ENCODE data around the gene ARRB1.

DNA sequence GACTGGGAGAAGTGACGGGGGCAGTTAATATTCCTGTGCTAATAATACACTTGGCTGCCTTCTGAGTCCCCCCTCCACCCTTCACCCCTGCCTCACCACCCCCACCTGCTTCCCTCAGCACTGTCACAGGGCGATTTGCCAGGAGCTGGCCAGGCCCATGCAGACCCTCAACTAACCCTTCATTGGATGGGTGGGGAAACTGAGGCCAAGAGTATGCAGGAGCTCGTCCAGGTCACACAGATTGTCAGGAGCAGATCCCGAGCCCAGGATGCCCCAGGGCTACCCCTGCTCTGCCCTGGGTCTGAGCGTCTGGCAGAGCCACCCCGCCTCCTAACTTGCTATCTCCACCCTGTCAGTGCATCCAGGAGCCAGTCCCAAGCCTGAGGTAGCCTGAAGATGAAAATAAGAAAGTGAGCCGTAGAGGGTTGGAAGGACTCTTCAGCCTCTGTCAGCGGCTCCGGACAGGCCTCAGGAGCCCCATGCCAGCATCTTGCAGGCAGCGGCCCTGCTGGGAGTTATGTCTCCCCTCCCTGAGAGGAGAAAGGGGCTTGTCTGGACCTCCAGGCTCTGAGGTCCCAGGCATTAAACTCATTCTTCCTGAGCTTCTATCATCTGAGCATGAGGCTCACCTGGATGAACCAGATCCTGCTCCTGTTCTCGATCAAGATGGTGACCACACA is 104.7 kb downstream of the ARRB1 start:
- TF ChIP-seq NRF1 (IDR thresholded peaks at IDR 0.05; ENCODE audit: low read depth, low read length) (no peak), POLR2AphosphoS5 (IDR thresholded peaks at IDR 0.05; ENCODE audit: low read depth, low read length) (no peak), JUND (IDR thresholded peaks at IDR 0.05) (no peak), YY1 (IDR thresholded peaks at IDR 0.05; ENCODE audit: low read depth) (no peak)
- TF ChIP-seq, protein P1, sequence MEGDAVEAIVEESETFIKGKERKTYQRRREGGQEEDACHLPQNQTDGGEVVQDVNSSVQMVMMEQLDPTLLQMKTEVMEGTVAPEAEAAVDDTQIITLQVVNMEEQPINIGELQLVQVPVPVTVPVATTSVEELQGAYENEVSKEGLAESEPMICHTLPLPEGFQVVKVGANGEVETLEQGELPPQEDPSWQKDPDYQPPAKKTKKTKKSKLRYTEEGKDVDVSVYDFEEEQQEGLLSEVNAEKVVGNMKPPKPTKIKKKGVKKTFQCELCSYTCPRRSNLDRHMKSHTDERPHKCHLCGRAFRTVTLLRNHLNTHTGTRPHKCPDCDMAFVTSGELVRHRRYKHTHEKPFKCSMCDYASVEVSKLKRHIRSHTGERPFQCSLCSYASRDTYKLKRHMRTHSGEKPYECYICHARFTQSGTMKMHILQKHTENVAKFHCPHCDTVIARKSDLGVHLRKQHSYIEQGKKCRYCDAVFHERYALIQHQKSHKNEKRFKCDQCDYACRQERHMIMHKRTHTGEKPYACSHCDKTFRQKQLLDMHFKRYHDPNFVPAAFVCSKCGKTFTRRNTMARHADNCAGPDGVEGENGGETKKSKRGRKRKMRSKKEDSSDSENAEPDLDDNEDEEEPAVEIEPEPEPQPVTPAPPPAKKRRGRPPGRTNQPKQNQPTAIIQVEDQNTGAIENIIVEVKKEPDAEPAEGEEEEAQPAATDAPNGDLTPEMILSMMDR (IDR thresholded peaks at IDR 0.05), result no peak
- TF ChIP-seq, protein P2, sequence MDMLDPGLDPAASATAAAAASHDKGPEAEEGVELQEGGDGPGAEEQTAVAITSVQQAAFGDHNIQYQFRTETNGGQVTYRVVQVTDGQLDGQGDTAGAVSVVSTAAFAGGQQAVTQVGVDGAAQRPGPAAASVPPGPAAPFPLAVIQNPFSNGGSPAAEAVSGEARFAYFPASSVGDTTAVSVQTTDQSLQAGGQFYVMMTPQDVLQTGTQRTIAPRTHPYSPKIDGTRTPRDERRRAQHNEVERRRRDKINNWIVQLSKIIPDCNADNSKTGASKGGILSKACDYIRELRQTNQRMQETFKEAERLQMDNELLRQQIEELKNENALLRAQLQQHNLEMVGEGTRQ (IDR thresholded peaks at IDR 0.05; ENCODE audit: borderline replicate concordance, low read depth, low read length), result no peak
- TF ChIP-seq, protein P3, sequence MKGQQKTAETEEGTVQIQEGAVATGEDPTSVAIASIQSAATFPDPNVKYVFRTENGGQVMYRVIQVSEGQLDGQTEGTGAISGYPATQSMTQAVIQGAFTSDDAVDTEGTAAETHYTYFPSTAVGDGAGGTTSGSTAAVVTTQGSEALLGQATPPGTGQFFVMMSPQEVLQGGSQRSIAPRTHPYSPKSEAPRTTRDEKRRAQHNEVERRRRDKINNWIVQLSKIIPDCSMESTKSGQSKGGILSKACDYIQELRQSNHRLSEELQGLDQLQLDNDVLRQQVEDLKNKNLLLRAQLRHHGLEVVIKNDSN (IDR thresholded peaks at IDR 0.05; ENCODE audit: borderline replicate concordance, low read depth), result no peak

Measured in SK-N-SH (cell line).